WTC11 (cell line): Measurements from ENCODE around the gene CGN. TPM values are rescaled to one million over a fixed set of nuclear protein-coding genes. Genes with fewer than 3 reads are reported as not detected.
A peak's percentile ranks its signal among the peaks of the same experiment; 100 is the strongest.

Experiments used
- ATAC-seq: fragments of 200-7000 bp; cut with Tn5 transposase; 2 replicates; pipeline ENCODE4 v1.10.0; 2021; ENCODE audit warnings: mild to moderate bottlenecking, moderate library complexity
- CTCF ChIA-PET: fragments of 300-600 bp; sonication (Branson Sonifier 250); formaldehyde crosslinking; loops from one replicate; lab custom pipeline; 2021; ENCODE audit warnings: antibody characterized with exemption; lab: Charles Lee
- POLR2A ChIA-PET: fragments of 350-600 bp; sonication (Branson Sonifier 250); formaldehyde crosslinking; loops from one replicate; lab custom pipeline; 2021; ENCODE audit warnings: antibody characterized with exemption; lab: Charles Lee
- DNase-seq: peaks from one replicate; pipeline ENCODE4 v3.0.0; 2021; ENCODE audit warnings: low spot score
- H3K27ac Mint-ChIP-seq: 2 replicates; pipeline ENCODE4 v1.8.0; 2021; ENCODE audit warnings: mixed read lengths
- H3K27me3 Mint-ChIP-seq: 2 replicates; pipeline ENCODE4 v1.8.0; 2021; ENCODE audit warnings: low read depth, mild to moderate bottlenecking, moderate library complexity, mixed read lengths
- H3K36me3 Mint-ChIP-seq: 2 replicates; pipeline ENCODE4 v1.8.0; 2021; ENCODE audit warnings: mixed read lengths
- H3K4me1 Mint-ChIP-seq: 2 replicates; pipeline ENCODE4 v1.8.0; 2022; ENCODE audit warnings: mixed read lengths
- H3K4me3 Mint-ChIP-seq: 2 replicates; pipeline ENCODE4 v1.8.0; 2021; ENCODE audit warnings: mild to moderate bottlenecking, moderate library complexity, mixed read lengths
- H3K9me3 Mint-ChIP-seq: 2 replicates; pipeline ENCODE4 v1.8.0; 2021; ENCODE audit warnings: mixed read lengths
- CBFB ChIP-seq: sonication (generic); formaldehyde crosslinking; IDR thresholded peaks from 2 replicates; pipeline ENCODE4 v1.8.1; 2022; ENCODE audit warnings: mild to moderate bottlenecking, low read depth, missing genetic modification reagents
- CREM ChIP-seq: sonication (generic); formaldehyde crosslinking; IDR thresholded peaks from 2 replicates; pipeline ENCODE4 v1.8.1; 2022; ENCODE audit warnings: mild to moderate bottlenecking, missing genetic modification reagents, moderate library complexity
- ELF4 ChIP-seq: sonication (generic); formaldehyde crosslinking; IDR thresholded peaks from 2 replicates; pipeline ENCODE4 v1.8.1; 2022; ENCODE audit warnings: low read depth, mild to moderate bottlenecking, moderate library complexity, missing genetic modification reagents
- EMX1 ChIP-seq: fragments of 250-450 bp; sonication (Bioruptor Pico); IDR thresholded peaks from 2 replicates; pipeline ENCODE4 v1.8.0; 2021; ENCODE audit warnings: mild to moderate bottlenecking
- ESRRA ChIP-seq: sonication (generic); formaldehyde crosslinking; IDR thresholded peaks from 2 replicates; pipeline ENCODE4 v1.8.1; 2022; ENCODE audit warnings: mild to moderate bottlenecking, missing genetic modification reagents, borderline replicate concordance
- HMGA2 ChIP-seq: fragments of 250-450 bp; sonication (Bioruptor Pico); IDR thresholded peaks from 2 replicates; pipeline ENCODE4 v1.4.0; 2021; ENCODE audit warnings: mild to moderate bottlenecking, moderate library complexity
- KAT7 ChIP-seq: sonication (generic); formaldehyde crosslinking; IDR thresholded peaks from 2 replicates; pipeline ENCODE4 v1.8.1; 2023; ENCODE audit warnings: missing genetic modification reagents, mild to moderate bottlenecking, borderline replicate concordance
- NFYB ChIP-seq: sonication (generic); formaldehyde crosslinking; conservative IDR thresholded peaks from 2 replicates; pipeline ENCODE4 v1.8.0; 2022; ENCODE audit warnings: low read depth, missing genetic modification reagents
- OVOL2 ChIP-seq: fragments of 250-450 bp; sonication (Bioruptor Pico); IDR thresholded peaks from 2 replicates; pipeline ENCODE4 v1.9.0; 2021; ENCODE audit warnings: mild to moderate bottlenecking, borderline replicate concordance
- TEAD4 ChIP-seq: sonication (generic); formaldehyde crosslinking; IDR thresholded peaks from 2 replicates; pipeline ENCODE4 v1.8.0; 2022; ENCODE audit warnings: mild to moderate bottlenecking, missing genetic modification reagents
- TP53 ChIP-seq: sonication (generic); formaldehyde crosslinking; IDR thresholded peaks from 2 replicates; pipeline ENCODE4 v1.8.1; 2023; ENCODE audit warnings: mild to moderate bottlenecking, missing genetic modification reagents
- ZNF121 ChIP-seq: sonication (generic); formaldehyde crosslinking; IDR thresholded peaks from 2 replicates; pipeline ENCODE4 v1.8.0; 2023; ENCODE audit warnings: missing genetic modification reagents
- ZNF671 ChIP-seq: fragments of 250-450 bp; sonication (Bioruptor Pico); IDR thresholded peaks from 2 replicates; pipeline ENCODE4 v1.8.0; 2021; ENCODE audit warnings: mild to moderate bottlenecking
- total RNA-seq: library from RNA; stranded (reverse); gene quantifications from 3 replicates; pipeline ENCODE4 v1.2.3, GENCODE V29; 2021
- TF ChIP-seq, protein P1 (sequence below): fragments of 250-450 bp; sonication (Bioruptor Pico); IDR thresholded peaks from 2 replicates; pipeline ENCODE4 v1.8.0; 2021; ENCODE audit warnings: mild to moderate bottlenecking
- TF ChIP-seq, protein P2 (sequence below): sonication (generic); formaldehyde crosslinking; IDR thresholded peaks from 2 replicates; pipeline ENCODE4 v1.8.1; 2022; ENCODE audit warnings: low read depth, missing genetic modification reagents, borderline replicate concordance
- TF ChIP-seq, protein P3 (sequence below): sonication (generic); formaldehyde crosslinking; IDR thresholded peaks from 2 replicates; pipeline ENCODE4 v1.8.0; 2022; ENCODE audit warnings: mild to moderate bottlenecking, missing genetic modification reagents
- TF ChIP-seq, protein P4 (sequence below): fragments of 250-450 bp; sonication (Bioruptor Pico); conservative IDR thresholded peaks from 2 replicates; pipeline ENCODE4 v1.9.0; 2021; ENCODE audit warnings: mild to moderate bottlenecking
- TF ChIP-seq, protein P5 (sequence below): sonication (generic); formaldehyde crosslinking; IDR thresholded peaks from 2 replicates; pipeline ENCODE4 v1.8.0; 2023; ENCODE audit warnings: missing genetic modification reagents, mild to moderate bottlenecking, borderline replicate concordance
- TF ChIP-seq, protein P6 (sequence below): fragments of 250-450 bp; sonication (Bioruptor Pico); IDR thresholded peaks from 2 replicates; pipeline ENCODE4 v1.9.0; 2021; ENCODE audit warnings: moderate library complexity, mild to moderate bottlenecking, inconsistent platforms, borderline replicate concordance
- TF ChIP-seq, protein P7 (sequence below): sonication (generic); formaldehyde crosslinking; IDR thresholded peaks from 2 replicates; pipeline ENCODE4 v1.8.1; 2023; ENCODE audit warnings: mild to moderate bottlenecking, missing genetic modification reagents, moderate library complexity
- TF ChIP-seq, protein P8 (sequence below): sonication (generic); formaldehyde crosslinking; IDR thresholded peaks from 2 replicates; pipeline ENCODE4 v1.8.1; 2022; ENCODE audit warnings: mild to moderate bottlenecking, moderate library complexity, missing genetic modification reagents

The CGN gene
- total RNA-seq, 1 experiment from 2014 or later = 68.7 TPM

DNA sequence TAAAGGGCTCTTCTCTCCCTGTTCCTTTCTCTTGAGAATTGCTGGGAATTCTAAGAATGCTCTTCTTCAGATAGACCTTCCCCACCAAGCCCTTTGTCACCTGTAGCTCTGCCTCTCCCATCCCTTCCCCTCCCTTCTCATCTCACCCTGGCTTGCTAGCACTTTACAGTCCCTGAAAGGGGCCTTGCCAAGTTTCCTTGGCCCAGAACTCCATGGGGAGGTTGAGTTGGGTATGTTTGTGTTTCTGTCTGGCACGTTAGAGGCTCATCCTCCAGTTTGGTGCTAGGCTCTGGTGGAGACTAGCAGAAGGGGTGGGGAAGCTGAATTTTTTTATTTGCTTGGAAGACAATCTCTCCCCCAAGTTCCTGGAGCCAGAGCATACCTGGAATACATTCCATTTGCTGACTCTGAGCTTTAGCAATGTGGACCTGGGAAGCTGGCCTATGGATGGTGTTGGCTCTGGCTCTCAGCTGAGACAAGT, 4.9 kb downstream of the CGN start:
- POLR2A ChIA-PET = interaction anchor here (0.7 to 0.8 kb wide), 2 partner anchors 23 to 25 kb away, joined by 3 to 5 read pairs; partner anchors contain the start of gene TUFT1
- TF ChIP-seq, protein P1, sequence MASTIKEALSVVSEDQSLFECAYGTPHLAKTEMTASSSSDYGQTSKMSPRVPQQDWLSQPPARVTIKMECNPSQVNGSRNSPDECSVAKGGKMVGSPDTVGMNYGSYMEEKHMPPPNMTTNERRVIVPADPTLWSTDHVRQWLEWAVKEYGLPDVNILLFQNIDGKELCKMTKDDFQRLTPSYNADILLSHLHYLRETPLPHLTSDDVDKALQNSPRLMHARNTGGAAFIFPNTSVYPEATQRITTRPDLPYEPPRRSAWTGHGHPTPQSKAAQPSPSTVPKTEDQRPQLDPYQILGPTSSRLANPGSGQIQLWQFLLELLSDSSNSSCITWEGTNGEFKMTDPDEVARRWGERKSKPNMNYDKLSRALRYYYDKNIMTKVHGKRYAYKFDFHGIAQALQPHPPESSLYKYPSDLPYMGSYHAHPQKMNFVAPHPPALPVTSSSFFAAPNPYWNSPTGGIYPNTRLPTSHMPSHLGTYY (CRISPR knock-in tag) = no peak
- TF ChIP-seq ESRRA (CRISPR knock-in tag) (no peak), ELF4 (no peak), CBFB (CRISPR knock-in tag) (no peak), TP53 (CRISPR knock-in tag) (no peak), HMGA2 (CRISPR knock-in tag) (no peak), KAT7 (CRISPR knock-in tag) (no peak), NFYB (no peak), ZNF121 (no peak)
- TF ChIP-seq, protein P2, sequence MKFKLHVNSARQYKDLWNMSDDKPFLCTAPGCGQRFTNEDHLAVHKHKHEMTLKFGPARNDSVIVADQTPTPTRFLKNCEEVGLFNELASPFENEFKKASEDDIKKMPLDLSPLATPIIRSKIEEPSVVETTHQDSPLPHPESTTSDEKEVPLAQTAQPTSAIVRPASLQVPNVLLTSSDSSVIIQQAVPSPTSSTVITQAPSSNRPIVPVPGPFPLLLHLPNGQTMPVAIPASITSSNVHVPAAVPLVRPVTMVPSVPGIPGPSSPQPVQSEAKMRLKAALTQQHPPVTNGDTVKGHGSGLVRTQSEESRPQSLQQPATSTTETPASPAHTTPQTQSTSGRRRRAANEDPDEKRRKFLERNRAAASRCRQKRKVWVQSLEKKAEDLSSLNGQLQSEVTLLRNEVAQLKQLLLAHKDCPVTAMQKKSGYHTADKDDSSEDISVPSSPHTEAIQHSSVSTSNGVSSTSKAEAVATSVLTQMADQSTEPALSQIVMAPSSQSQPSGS (CRISPR knock-in tag) = no peak
- TF ChIP-seq, protein P3, sequence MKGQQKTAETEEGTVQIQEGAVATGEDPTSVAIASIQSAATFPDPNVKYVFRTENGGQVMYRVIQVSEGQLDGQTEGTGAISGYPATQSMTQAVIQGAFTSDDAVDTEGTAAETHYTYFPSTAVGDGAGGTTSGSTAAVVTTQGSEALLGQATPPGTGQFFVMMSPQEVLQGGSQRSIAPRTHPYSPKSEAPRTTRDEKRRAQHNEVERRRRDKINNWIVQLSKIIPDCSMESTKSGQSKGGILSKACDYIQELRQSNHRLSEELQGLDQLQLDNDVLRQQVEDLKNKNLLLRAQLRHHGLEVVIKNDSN (CRISPR knock-in tag) = no peak
- TF ChIP-seq, protein P4, sequence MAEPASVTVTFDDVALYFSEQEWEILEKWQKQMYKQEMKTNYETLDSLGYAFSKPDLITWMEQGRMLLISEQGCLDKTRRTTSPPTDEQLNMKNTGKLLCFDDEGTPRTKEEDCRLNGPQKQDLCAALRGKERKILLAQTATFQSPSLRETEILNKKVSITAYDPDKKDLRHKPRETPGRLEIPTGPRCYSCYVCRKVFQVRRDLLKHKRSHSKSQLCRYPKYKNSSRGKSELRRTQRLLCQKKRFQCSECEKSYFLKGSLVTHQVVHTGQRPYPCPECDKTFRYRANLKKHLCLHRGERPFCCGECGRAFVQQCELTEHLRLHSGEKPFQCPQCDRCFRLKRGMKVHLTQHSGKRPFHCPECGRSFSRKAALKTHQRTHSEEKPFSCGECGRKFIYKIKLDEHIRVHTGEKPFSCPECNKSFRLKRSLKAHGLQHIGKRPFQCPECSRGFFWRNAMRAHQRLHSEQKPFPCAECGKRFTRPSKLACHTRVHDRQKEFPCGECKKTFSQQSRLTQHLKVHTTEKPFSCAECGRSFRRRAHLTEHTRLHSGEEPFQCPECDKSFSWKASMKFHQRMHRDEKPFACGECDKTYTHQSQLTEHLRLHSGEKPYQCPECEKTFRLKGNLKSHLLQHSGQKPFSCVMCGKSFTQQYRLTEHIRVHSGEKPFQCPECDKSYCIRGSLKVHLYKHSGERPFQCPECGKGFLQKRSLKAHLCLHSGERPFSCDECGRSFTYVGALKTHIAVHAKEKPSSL (CRISPR knock-in tag) = no peak
- TF ChIP-seq, protein P5, sequence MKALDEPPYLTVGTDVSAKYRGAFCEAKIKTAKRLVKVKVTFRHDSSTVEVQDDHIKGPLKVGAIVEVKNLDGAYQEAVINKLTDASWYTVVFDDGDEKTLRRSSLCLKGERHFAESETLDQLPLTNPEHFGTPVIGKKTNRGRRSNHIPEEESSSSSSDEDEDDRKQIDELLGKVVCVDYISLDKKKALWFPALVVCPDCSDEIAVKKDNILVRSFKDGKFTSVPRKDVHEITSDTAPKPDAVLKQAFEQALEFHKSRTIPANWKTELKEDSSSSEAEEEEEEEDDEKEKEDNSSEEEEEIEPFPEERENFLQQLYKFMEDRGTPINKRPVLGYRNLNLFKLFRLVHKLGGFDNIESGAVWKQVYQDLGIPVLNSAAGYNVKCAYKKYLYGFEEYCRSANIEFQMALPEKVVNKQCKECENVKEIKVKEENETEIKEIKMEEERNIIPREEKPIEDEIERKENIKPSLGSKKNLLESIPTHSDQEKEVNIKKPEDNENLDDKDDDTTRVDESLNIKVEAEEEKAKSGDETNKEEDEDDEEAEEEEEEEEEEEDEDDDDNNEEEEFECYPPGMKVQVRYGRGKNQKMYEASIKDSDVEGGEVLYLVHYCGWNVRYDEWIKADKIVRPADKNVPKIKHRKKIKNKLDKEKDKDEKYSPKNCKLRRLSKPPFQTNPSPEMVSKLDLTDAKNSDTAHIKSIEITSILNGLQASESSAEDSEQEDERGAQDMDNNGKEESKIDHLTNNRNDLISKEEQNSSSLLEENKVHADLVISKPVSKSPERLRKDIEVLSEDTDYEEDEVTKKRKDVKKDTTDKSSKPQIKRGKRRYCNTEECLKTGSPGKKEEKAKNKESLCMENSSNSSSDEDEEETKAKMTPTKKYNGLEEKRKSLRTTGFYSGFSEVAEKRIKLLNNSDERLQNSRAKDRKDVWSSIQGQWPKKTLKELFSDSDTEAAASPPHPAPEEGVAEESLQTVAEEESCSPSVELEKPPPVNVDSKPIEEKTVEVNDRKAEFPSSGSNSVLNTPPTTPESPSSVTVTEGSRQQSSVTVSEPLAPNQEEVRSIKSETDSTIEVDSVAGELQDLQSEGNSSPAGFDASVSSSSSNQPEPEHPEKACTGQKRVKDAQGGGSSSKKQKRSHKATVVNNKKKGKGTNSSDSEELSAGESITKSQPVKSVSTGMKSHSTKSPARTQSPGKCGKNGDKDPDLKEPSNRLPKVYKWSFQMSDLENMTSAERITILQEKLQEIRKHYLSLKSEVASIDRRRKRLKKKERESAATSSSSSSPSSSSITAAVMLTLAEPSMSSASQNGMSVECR (CRISPR knock-in tag) = no peak

DNA sequence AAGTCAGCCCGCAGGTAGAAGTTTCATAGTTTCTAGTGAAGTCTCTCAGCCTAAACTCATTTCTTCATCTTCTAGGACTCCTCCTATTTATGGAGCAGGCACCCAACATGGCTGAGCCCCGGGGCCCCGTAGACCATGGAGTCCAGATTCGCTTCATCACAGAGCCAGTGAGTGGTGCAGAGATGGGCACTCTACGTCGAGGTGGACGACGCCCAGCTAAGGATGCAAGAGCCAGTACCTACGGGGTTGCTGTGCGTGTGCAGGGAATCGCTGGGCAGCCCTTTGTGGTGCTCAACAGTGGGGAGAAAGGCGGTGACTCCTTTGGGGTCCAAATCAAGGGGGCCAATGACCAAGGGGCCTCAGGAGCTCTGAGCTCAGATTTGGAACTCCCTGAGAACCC, 7.2 kb downstream of the CGN start:
- DNase-seq = no peak
- Mint-ChIP-seq H3K27me3 (no peaks in the 10 kb centered on the region), H3K4me1 (peaks cover 34% of the 10 kb centered on the region), H3K36me3 (peaks cover 34% of the 10 kb centered on the region), H3K9me3 (no peaks in the 10 kb centered on the region), H3K4me3 (no peak overlapping the region), H3K27ac (peak overlapping the region; percentile 57; the same call in 1 of the 2 replicates)
- ChIA-PET POLR2A (no interaction called here), CTCF (no interaction called here)
- ATAC-seq = no peak
- no peak for TF ChIP-seq CREM (CRISPR knock-in tag)
- no peak for TF ChIP-seq ZNF671
- TF ChIP-seq EMX1 = no peak
- TF ChIP-seq, protein P1 (CRISPR knock-in tag) = no peak
- TF ChIP-seq, protein P6, sequence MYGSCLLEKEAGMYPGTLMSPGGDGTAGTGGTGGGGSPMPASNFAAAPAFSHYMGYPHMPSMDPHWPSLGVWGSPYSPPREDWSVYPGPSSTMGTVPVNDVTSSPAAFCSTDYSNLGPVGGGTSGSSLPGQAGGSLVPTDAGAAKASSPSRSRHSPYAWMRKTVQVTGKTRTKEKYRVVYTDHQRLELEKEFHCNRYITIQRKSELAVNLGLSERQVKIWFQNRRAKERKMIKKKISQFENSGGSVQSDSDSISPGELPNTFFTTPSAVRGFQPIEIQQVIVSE (CRISPR knock-in tag) = no peak
- TF ChIP-seq ZNF121 = no peak
- TF ChIP-seq, protein P7, sequence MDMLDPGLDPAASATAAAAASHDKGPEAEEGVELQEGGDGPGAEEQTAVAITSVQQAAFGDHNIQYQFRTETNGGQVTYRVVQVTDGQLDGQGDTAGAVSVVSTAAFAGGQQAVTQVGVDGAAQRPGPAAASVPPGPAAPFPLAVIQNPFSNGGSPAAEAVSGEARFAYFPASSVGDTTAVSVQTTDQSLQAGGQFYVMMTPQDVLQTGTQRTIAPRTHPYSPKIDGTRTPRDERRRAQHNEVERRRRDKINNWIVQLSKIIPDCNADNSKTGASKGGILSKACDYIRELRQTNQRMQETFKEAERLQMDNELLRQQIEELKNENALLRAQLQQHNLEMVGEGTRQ (CRISPR knock-in tag) = no peak
- no peak for TF ChIP-seq OVOL2
- TF ChIP-seq TEAD4 (CRISPR knock-in tag) = no peak
- TF ChIP-seq, protein P8, sequence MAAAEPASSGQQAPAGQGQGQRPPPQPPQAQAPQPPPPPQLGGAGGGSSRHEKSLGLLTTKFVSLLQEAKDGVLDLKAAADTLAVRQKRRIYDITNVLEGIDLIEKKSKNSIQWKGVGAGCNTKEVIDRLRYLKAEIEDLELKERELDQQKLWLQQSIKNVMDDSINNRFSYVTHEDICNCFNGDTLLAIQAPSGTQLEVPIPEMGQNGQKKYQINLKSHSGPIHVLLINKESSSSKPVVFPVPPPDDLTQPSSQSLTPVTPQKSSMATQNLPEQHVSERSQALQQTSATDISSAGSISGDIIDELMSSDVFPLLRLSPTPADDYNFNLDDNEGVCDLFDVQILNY (CRISPR knock-in tag) = no peak

More for the DNA sequence above, 4.9 kb downstream of the CGN start:
- DNase-seq (no peak), ATAC-seq (0 out of 2 replicates have a peak, but pooled peaks have one; percentile 3)
- Mint-ChIP-seq H3K27me3 (no peaks in the 10 kb centered on the region), H3K36me3 (peaks cover 27% of the 10 kb centered on the region), H3K27ac (peak overlapping the region; percentile 89), H3K9me3 (no peaks in the 10 kb centered on the region), H3K4me3 (no peak overlapping the region), H3K4me1 (peaks cover 45% of the 10 kb centered on the region)
- CTCF ChIA-PET = interaction anchor here (1.1 to 1.2 kb wide), 2 partner anchors 19 to 72 kb away, joined by 5 to 6 read pairs; no protein-coding TSS in a partner anchor
